SK-N-SH treated with all-trans-retinoic acid at 6 μM for 48 hours (cell line): ENCODE data around the gene PDZK1IP1.

Experiments used
- CSDC2 ChIP-seq: fragments of 250-450 bp; sonication (Bioruptor Pico); IDR thresholded peaks from 2 replicates; pipeline ENCODE4 v1.5.0; 2020; ENCODE audit warnings: mild to moderate bottlenecking, moderate library complexity
- CSRNP3 ChIP-seq: fragments of 250-450 bp; sonication (Bioruptor Pico); IDR thresholded peaks from 2 replicates; pipeline ENCODE4 v1.5.1; 2021; ENCODE audit warnings: mild to moderate bottlenecking, moderate library complexity
- PATZ1 ChIP-seq: fragments of 250-450 bp; sonication (Bioruptor Pico); IDR thresholded peaks from 2 replicates; pipeline ENCODE4 v1.8.0; 2020; ENCODE audit warnings: mild to moderate bottlenecking, moderate library complexity, borderline replicate concordance

- TF ChIP-seq PATZ1 (no peak), CSDC2 (CRISPR knock-in tag) (no peak), CSRNP3 (CRISPR knock-in tag) (no peak)
Observed at GRCh38 chr1:47235241-47235681, 45.4 kb upstream of the PDZK1IP1 start.
